Forelimb muscle (tissue), 1 donor: Measurements from ENCODE around the gene UFD1. TPM values are rescaled to one million over a fixed set of nuclear protein-coding genes. Genes with fewer than 3 reads are reported as not detected.
A peak's percentile ranks its signal among the peaks of the same experiment; 100 is the strongest.

Source experiments
- DNase-seq: peaks from one replicate; pipeline ENCODE4 v3.0.0-alpha.2; 2013; ENCODE audit warnings: low read depth
- polyA plus RNA-seq: library from polyadenylated mRNA; unstranded; fragments of 120-200 nt; gene quantifications from one replicate; pipeline ENCODE4 v1.2.1, GENCODE V29; 2013; ENCODE audit not compliant: insufficient read length

Gene UFD1
- polyA plus RNA-seq, 1 donor: 40.7 TPM

GRCh38 chr22:19496324-19496630 is 17.3 kb upstream of the UFD1 start:
- DNase-seq: no peak

GRCh38 chr22:19495562-19496323 is 16.8 kb upstream of the UFD1 start:
- no peak for DNase-seq

GRCh38 chr22:19494676-19495173 is 15.7 kb upstream of the UFD1 start:
- DNase-seq: no peak

- no peak for DNase-seq
These were observed 15.1 kb upstream of the UFD1 start for GRCh38 chr22:19494001-19494560.

GRCh38 chr22:19492504-19493174 is 13.6 kb upstream of the UFD1 start:
- DNase-seq: no peak

- DNase-seq: no peak
These were observed 11.7 kb upstream of the UFD1 start for GRCh38 chr22:19490628-19491230.

GRCh38 chr22:19488884-19489843 is 10.2 kb upstream of the UFD1 start:
- DNase-seq: no peak

GRCh38 chr22:19488285-19488684 is 9.3 kb upstream of the UFD1 start:
- DNase-seq: no peak

- DNase-seq: no peak
These were observed 4.7 kb upstream of the UFD1 start for GRCh38 chr22:19483481-19484244.

GRCh38 chr22:19482297-19482696 is 3.3 kb upstream of the UFD1 start:
- no peak for DNase-seq

- no peak for DNase-seq
These were observed 1.8 kb upstream of the UFD1 start for GRCh38 chr22:19480789-19481188.

GRCh38 chr22:19480173-19480568 is 1.2 kb upstream of the UFD1 start:
- no peak for DNase-seq

GRCh38 chr22:19479355-19480172 is 571 bp upstream of the UFD1 start, which contains the start of gene CDC45:
Gene CDC45, plus strand, starts transcription at chr22:19479920. Its CDS starts 49 bp downstream, at chr22:19479969.
- peak; percentile 97 for DNase-seq

GRCh38 chr22:19478045-19478900 is 720 bp downstream of the UFD1 start:
- DNase-seq: no peak

GRCh38 chr22:19477321-19478044 is 1.5 kb downstream of the UFD1 start:
- no peak for DNase-seq

GRCh38 chr22:19476023-19476422 is 3.0 kb downstream of the UFD1 start:
- DNase-seq: no peak

GRCh38 chr22:19473578-19473977 is 5.4 kb downstream of the UFD1 start:
- no peak for DNase-seq

- no peak for DNase-seq
These were observed 6.8 kb downstream of the UFD1 start for GRCh38 chr22:19472233-19472632.
